Sigmoid colon (tissue), 7 donors: ENCODE data around the gene AP1M1. TPM values are rescaled to one million over a fixed set of nuclear protein-coding genes. Genes with fewer than 3 reads are reported as not detected.

Experiments
- DNase-seq: peaks from one replicate; pipeline ENCODE4 v3.0.0-alpha.2; 2019
- H3K27ac ChIP-seq, 4 donors: fragments of 200-600 bp; sonication (generic); one replicate each; pipeline ENCODE4 v1.5.1; 2016 to 2019; ENCODE audit warnings: mild to moderate bottlenecking in 1 of 4
- H3K27me3 ChIP-seq, 3 donors: fragments of 200-600 bp; sonication (generic); one replicate each; pipeline ENCODE4 v1.5.1; 2019; ENCODE audit warnings: mild to moderate bottlenecking in 1 of 3
- H3K36me3 ChIP-seq, 4 donors: fragments of 200-600 bp; sonication (generic); one replicate each; pipeline ENCODE4 v1.5.1; 2016 to 2019
- H3K4me1 ChIP-seq, 4 donors: fragments of 200-600 bp; sonication (generic); one replicate each; pipeline ENCODE4 v1.5.1; 2017 to 2019
- H3K4me3 ChIP-seq, 4 donors: fragments of 200-600 bp; sonication (generic); one replicate each; pipeline ENCODE4 v1.5.1; 2017 to 2019; ENCODE audit warnings: mild to moderate bottlenecking in 2 of 4, moderate library complexity in 1 of 4
- H3K9me3 ChIP-seq, 4 donors: fragments of 200-600 bp in 3 of 4; sonication (generic) in 3 of 4; one replicate each; pipeline versions ENCODE4 v1.5.1 to v1.6.1; 2013 to 2019
- CTCF ChIP-seq, 4 experiments: fragments of 450-650 bp in 3 of 4; fragments of 200-600 bp in 1 of 4; IDR thresholded peaks; one replicate each; pipeline ENCODE4 v1.5.1; 2016 to 2019; ENCODE audit warnings: antibody characterized with exemption in 4 of 4, mild to moderate bottlenecking in 3 of 4, moderate library complexity in 2 of 4
- EP300 ChIP-seq, 4 donors: sonication (generic); formaldehyde crosslinking; IDR thresholded peaks; one replicate each; pipeline ENCODE4 v1.6.1; 2017; ENCODE audit warnings: antibody characterized with exemption in 4 of 4
- POLR2A ChIP-seq, 2 donors: fragments of 450-650 bp; IDR thresholded peaks; one replicate each; pipeline ENCODE4 v1.6.1; 2016; ENCODE audit warnings: antibody characterized with exemption in 2 of 2, mild to moderate bottlenecking in 2 of 2, moderate library complexity in 2 of 2
- POLR2AphosphoS5 ChIP-seq, 4 donors: sonication (generic); formaldehyde crosslinking; IDR thresholded peaks; one replicate each; pipeline ENCODE4 v1.6.1; 2017; ENCODE audit warnings: antibody characterized with exemption in 4 of 4
- WGBS, 2 donors: extraction: QIAGEN DNeasy Blood & Tissue Kit; methylation state at CpG; one replicate each; pipeline ENCODE4 v1.1.7; 2013; 5-methylcytosine and 5-hydroxymethylcytosine counted together
- intact Hi-C: fragments of 100-400 bp; cut with DNase I; formaldehyde crosslinking; loops from one replicate; pipeline ENCODE4 v1.15.1; 2023
- polyA plus RNA-seq, 3 donors: library from polyadenylated mRNA; stranded (reverse); fragments of 200-250 nt; gene quantifications; one replicate each; pipeline ENCODE4 v1.2.3, GENCODE V29; 2013
- total RNA-seq, 4 donors: library from RNA; depleted of rRNA; stranded (reverse); fragments of >200 nt; gene quantifications; one replicate each; pipeline ENCODE4 v1.1.0, GENCODE V29; 2016
- donor health status: healthy with polysubstance abuse.
- donor health status: Bipolar disorder and iron deficiency.
- donor health status: healthy.

Gene AP1M1
- total and polyA plus RNA-seq, 7 donors, result 18.7 to 63.7 (median 57.1) TPM

GRCh38 chr19:16207490-16208025 is 9.8 kb downstream of the AP1M1 start:
- H3K36me3 ChIP-seq, result peaks cover 20 to 91% (median 53%) of the 10 kb centered on the region in 4 donors
- intact Hi-C loops, result no loop called here
- H3K4me1 ChIP-seq, result peaks cover 0 to 7% (median 2%) of the 10 kb centered on the region in 4 donors
- no peak overlapping the region for H3K4me3 ChIP-seq
- TF ChIP-seq EP300 (IDR thresholded peaks at IDR 0.05) (no peak), POLR2AphosphoS5 (IDR thresholded peaks at IDR 0.05) (no peak)
- H3K9me3 ChIP-seq, result no peaks in the 10 kb centered on the region
- WGBS, 2 donors, result 89 to 95% methylated on average over 12 of the region's 12 CpGs
- H3K27me3 ChIP-seq, result no peaks in the 10 kb centered on the region
- no peak overlapping the region for H3K27ac ChIP-seq
- DNase-seq, result peak; percentile 46

- no peaks in the 10 kb centered on the region for H3K9me3 ChIP-seq
- peaks cover 0 to 7% (median 2%) of the 10 kb centered on the region in 4 donors for H3K4me1 ChIP-seq
- intact Hi-C loops, result no loop called here
- no peaks in the 10 kb centered on the region for H3K27me3 ChIP-seq
- peak; percentile 43 for DNase-seq
- H3K4me3 ChIP-seq, result no peak overlapping the region
- TF ChIP-seq EP300 (IDR thresholded peaks at IDR 0.05) (no peak), POLR2AphosphoS5 (IDR thresholded peaks at IDR 0.05) (no peak), POLR2A (IDR thresholded peaks at IDR 0.05) (no peak)
- no peak overlapping the region for H3K27ac ChIP-seq
- peaks cover 20 to 85% (median 47%) of the 10 kb centered on the region in 4 donors for H3K36me3 ChIP-seq
- WGBS, 2 donors, result 83 to 91% methylated on average over 21 of the region's 21 CpGs
Measured at GRCh38 chr19:16208064-16208759, 10.5 kb downstream of the AP1M1 start.

- Histone ChIP-seq H3K9me3 (no peaks in the 10 kb centered on the region), H3K4me1 (peaks cover 0 to 7% (median 2%) of the 10 kb centered on the region in 4 donors), H3K36me3 (peaks cover 13 to 76% (median 39%) of the 10 kb centered on the region in 4 donors), H3K4me3 (no peak overlapping the region), H3K27me3 (no peaks in the 10 kb centered on the region), H3K27ac (no peak overlapping the region)
- DNase-seq, result peak; percentile 40
- intact Hi-C loops, result no loop called here
- WGBS, 2 donors, result 95 to 96% methylated on average over 29 of the region's 29 CpGs
- no peak for TF ChIP-seq POLR2A (IDR thresholded peaks at IDR 0.05)
- TF ChIP-seq EP300 (IDR thresholded peaks at IDR 0.05), result no peak
- no peak for TF ChIP-seq CTCF (IDR thresholded peaks at IDR 0.05)
Measured at GRCh38 chr19:16208847-16209665, 11.3 kb downstream of the AP1M1 start.

GRCh38 chr19:16210168-16210567 is 12.5 kb downstream of the AP1M1 start:
- intact Hi-C loops, result no loop called here
- peak; percentile 22 for DNase-seq
- H3K27ac ChIP-seq, result no peak overlapping the region
- no peak overlapping the region for H3K4me3 ChIP-seq
- TF ChIP-seq POLR2A (IDR thresholded peaks at IDR 0.05), result no peak
- TF ChIP-seq EP300 (IDR thresholded peaks at IDR 0.05), result no peak
- no peak for TF ChIP-seq POLR2AphosphoS5 (IDR thresholded peaks at IDR 0.05)
- no peak for TF ChIP-seq CTCF (IDR thresholded peaks at IDR 0.05)
- 89% methylated on average over 4 of the region's 4 CpGs for WGBS, 2 donors
- H3K36me3 ChIP-seq, result peaks cover 13 to 73% (median 33%) of the 10 kb centered on the region in 4 donors
- H3K27me3 ChIP-seq, result no peaks in the 10 kb centered on the region
- H3K9me3 ChIP-seq, result no peaks in the 10 kb centered on the region
- peaks cover 0 to 7% (median under 1%) of the 10 kb centered on the region in 4 donors for H3K4me1 ChIP-seq

GRCh38 chr19:16213076-16213475 is 15.4 kb downstream of the AP1M1 start:
- Histone ChIP-seq H3K4me3 (no peak overlapping the region), H3K27ac (no peak overlapping the region), H3K9me3 (no peaks in the 10 kb centered on the region), H3K36me3 (peaks cover 16 to 68% (median 28%) of the 10 kb centered on the region in 4 donors), H3K27me3 (no peaks in the 10 kb centered on the region), H3K4me1 (no peaks in the 10 kb centered on the region)
- no peak for DNase-seq
- intact Hi-C loops, result no loop called here
- no peak for TF ChIP-seq EP300 (IDR thresholded peaks at IDR 0.05)
- TF ChIP-seq CTCF (IDR thresholded peaks at IDR 0.05), result no peak
- no peak for TF ChIP-seq POLR2A (IDR thresholded peaks at IDR 0.05)
- no peak for TF ChIP-seq POLR2AphosphoS5 (IDR thresholded peaks at IDR 0.05)
